Lower lobe of right lung (tissue), 2 donors: ENCODE data around the gene TRIOBP. TPM values are rescaled to one million over a fixed set of nuclear protein-coding genes. Genes with fewer than 3 reads are reported as not detected.

ENCODE experiments used
- ATAC-seq, 2 donors: fragments of 200-7000 bp; cut with Tn5 transposase; one replicate each; pipeline ENCODE4 v1.9.1; 2020 to 2022; ENCODE audit warnings: mild to moderate bottlenecking in 2 of 2, moderate library complexity in 2 of 2
- DNase-seq: peaks from one replicate; pipeline ENCODE4 v3.0.0-alpha.2; 2020
- H3K27ac ChIP-seq: fragments of 200-600 bp; one replicate; pipeline ENCODE4 v1.8.0; 2022
- H3K27me3 ChIP-seq: fragments of 200-600 bp; one replicate; pipeline ENCODE4 v1.8.0; 2022; ENCODE audit warnings: low read depth
- H3K36me3 ChIP-seq: fragments of 200-600 bp; one replicate; pipeline ENCODE4 v1.8.0; 2022; ENCODE audit warnings: mild to moderate bottlenecking
- H3K4me1 ChIP-seq: fragments of 200-600 bp; one replicate; pipeline ENCODE4 v1.8.0; 2022
- H3K4me3 ChIP-seq: fragments of 200-600 bp; one replicate; pipeline ENCODE4 v1.8.0; 2022; ENCODE audit warnings: mild to moderate bottlenecking
- H3K9me3 ChIP-seq: fragments of 200-600 bp; one replicate; pipeline ENCODE4 v1.8.0; 2022
- CTCF ChIP-seq: fragments of 200-600 bp; IDR thresholded peaks from one replicate; pipeline ENCODE4 v1.8.0; 2022; ENCODE audit warnings: antibody characterized with exemption, mild to moderate bottlenecking
- intact Hi-C: fragments of 100-400 bp; cut with DNase I; formaldehyde crosslinking; loops from one replicate; pipeline ENCODE4 v1.11.0; 2022
- total RNA-seq: library from RNA; stranded (reverse); fragmentation: NEBNext Ultra II Directional; extraction: Animal tissue kit (Norgen Biotek cat#: 25700); gene quantifications from one replicate; pipeline ENCODE4 v1.2.1, GENCODE V29; 2021
- donor health status: DM: no; HTN: yes; CAD: no; lungs with severe emphysema.

TRIOBP gene
- total RNA-seq, 1 donor from 2014 or later = 78.8 TPM

GRCh38 chr22:37746366-37747079, 49.7 kb downstream of the TRIOBP start:
- H3K4me3 ChIP-seq = peak overlapping the region; percentile 97
- intact Hi-C loops = no loop called here
- H3K9me3 ChIP-seq = no peaks in the 10 kb centered on the region
- H3K27me3 ChIP-seq = no peaks in the 10 kb centered on the region
- ATAC-seq (peak; percentile 16 to 37), DNase-seq (peak; percentile 60)
- peak overlapping the region; percentile 94 for H3K27ac ChIP-seq
- peaks cover 64% of the 10 kb centered on the region for H3K4me1 ChIP-seq
- H3K36me3 ChIP-seq = no peaks in the 10 kb centered on the region
- no peak for TF ChIP-seq CTCF

- Histone ChIP-seq H3K36me3 (no peaks in the 10 kb centered on the region), H3K9me3 (no peaks in the 10 kb centered on the region), H3K4me1 (peaks cover 64% of the 10 kb centered on the region), H3K27ac (peak overlapping the region; percentile 94), H3K27me3 (no peaks in the 10 kb centered on the region), H3K4me3 (peak overlapping the region; percentile 97)
- TF ChIP-seq CTCF = no peak
- intact Hi-C loops = no loop called here
- no peak for DNase-seq
- peak; percentile 1 to 5 for ATAC-seq
These were observed 50.3 kb downstream of the TRIOBP start for GRCh38 chr22:37747080-37747714.

GRCh38 chr22:37747715-37748100, 50.9 kb downstream of the TRIOBP start:
- ATAC-seq = no peak

GRCh38 chr22:37748659-37749058, 51.8 kb downstream of the TRIOBP start:
- no peak overlapping the region for H3K4me3 ChIP-seq
- intact Hi-C loops = no loop called here
- H3K4me1 ChIP-seq = peaks cover 78% of the 10 kb centered on the region
- H3K9me3 ChIP-seq = no peaks in the 10 kb centered on the region
- peaks cover 4% of the 10 kb centered on the region for H3K36me3 ChIP-seq
- ATAC-seq = no peak
- DNase-seq = no peak
- no peaks in the 10 kb centered on the region for H3K27me3 ChIP-seq
- no peak for TF ChIP-seq CTCF
- H3K27ac ChIP-seq = peak overlapping the region; percentile 94

More at GRCh38 chr22:37747715-37748100, 50.9 kb downstream of the TRIOBP start:
- H3K36me3 ChIP-seq = no peaks in the 10 kb centered on the region
- TF ChIP-seq CTCF = no peak
- H3K4me3 ChIP-seq = peak overlapping the region; percentile 97
- intact Hi-C loops = no loop called here
- H3K4me1 ChIP-seq = peaks cover 69% of the 10 kb centered on the region
- no peak for DNase-seq
- no peaks in the 10 kb centered on the region for H3K27me3 ChIP-seq
- H3K9me3 ChIP-seq = no peaks in the 10 kb centered on the region
- peak overlapping the region; percentile 94 for H3K27ac ChIP-seq

GRCh38 chr22:37749226-37749625, 52.4 kb downstream of the TRIOBP start:
- H3K4me3 ChIP-seq = no peak overlapping the region
- ATAC-seq (peak in 1 of 2 donors; percentile 13), DNase-seq (peak; percentile 79)
- no peaks in the 10 kb centered on the region for H3K27me3 ChIP-seq
- intact Hi-C loops = no loop called here
- peak overlapping the region; percentile 94 for H3K27ac ChIP-seq
- peaks cover 8% of the 10 kb centered on the region for H3K36me3 ChIP-seq
- no peak for TF ChIP-seq CTCF
- H3K4me1 ChIP-seq = peaks cover 84% of the 10 kb centered on the region
- H3K9me3 ChIP-seq = no peaks in the 10 kb centered on the region
